ENCODE results near the gene ZBTB38.

The ZBTB38 gene

DNA sequence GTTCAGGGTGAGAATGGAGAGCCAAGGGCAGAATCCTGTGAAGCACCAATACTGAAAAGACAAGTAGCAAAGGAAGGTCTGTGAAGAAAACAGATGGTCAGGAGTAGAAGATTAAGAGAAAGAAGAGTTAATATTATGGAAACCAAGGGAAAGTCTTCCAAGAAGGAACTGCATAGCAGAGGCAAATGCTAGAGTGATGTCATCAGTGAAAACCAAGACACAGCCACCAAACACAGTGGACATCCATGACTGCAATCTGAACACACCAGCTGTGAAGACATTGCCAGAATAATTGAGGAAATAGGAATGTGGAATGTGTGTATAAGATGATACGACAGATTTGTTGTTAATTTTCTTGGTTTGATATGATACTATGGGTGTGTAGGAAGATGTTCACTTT is 26.8 kb upstream of the ZBTB38 start:
- no peak for DNase-seq

DNA sequence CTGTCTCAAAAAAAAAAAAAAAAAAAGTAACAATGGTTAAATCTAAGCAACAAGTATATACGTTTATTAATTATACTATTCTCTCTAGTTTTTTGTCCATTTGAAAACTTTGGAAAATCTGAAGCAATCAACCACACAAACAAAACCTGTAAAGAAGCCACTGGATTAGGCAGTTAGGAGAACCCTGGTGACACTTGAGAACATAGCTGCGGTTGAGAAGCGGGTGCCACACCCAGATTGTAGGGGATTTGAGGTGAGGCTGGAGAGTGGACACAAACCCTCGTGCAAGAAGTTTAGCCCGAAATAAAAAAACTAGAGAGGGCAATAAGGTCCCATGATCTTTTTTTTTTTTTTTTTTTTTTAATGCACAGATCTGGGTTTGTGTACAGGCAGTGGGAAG is 25.9 kb upstream of the ZBTB38 start:
- DNase-seq: no peak

DNA sequence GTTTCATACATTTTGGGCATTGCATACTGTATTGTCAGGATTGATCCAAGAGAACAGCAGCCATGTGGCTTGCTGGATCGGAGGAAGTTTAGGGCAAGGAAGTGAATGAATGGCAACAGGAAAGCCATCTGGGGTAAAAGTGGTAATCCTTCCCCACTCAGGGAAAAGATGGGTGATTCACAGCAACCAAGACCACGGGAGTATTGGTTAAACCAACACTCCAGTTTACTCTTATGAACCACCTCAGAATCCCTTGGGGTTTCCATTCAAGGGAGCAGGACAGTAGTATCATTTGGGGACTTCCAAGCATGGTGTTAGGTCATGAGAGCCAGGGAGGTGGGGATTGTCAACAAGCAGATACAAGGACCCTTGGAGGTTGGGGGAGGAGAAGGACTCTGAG is 25.2 kb upstream of the ZBTB38 start:
- DNase-seq: no peak

DNA sequence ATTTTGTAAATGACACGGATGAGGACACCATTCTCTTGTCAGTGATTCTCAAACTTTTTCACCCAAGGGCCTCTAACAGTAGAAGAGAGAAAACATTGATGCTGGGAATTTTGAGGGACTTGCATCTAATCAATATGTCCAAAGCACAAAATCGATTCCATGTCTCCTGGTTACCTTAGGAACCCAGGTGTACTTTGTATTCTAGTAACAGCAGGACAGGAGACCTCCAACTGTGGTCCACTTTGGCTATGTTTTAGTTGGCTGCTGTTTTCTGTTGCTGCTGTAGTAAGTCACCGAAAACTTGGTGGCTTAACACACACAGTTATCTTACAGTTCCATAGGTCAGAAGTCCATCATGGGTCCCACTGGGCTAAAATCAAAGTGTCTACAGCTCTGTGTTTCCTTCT is 24.4 kb upstream of the ZBTB38 start:
- DNase-seq: no peak

DNA sequence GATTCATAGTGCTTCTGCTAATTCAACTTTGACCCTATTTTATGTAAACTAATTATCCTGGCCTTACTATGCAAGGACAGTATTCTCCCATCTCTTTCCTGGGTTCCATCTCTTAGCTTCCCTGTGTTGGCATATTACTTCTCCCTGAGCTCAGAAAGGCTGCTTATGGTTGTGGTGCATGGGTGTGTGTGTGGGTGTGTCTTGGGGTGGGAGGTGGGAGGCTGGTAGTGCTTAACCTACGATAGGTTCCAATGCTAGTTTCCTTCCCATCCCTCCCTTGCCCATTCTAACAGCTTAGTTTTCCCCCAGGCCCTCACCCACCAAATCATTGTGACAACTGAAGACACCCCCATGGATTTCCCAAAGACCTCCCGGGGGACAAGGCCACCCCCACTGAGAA is 22.8 kb upstream of the ZBTB38 start:
- no peak for DNase-seq

DNA sequence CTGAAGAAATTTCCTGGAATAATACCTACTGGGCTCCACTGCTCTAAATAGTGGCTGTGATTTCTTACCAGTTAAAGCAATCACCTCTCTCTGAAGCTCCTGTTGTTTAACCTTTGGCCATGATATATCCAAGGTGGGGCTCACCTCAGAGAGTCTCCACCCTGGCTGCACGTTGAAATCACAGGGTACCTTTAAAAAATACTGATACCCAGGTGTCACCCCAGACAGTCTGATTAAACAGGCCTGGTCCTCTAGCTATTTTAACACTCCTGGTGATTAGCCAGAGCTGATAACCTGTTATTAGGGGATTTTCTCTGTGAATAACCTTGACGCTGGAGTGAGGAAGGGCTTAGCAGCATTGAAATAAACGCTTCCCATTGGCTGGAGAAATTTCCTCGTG is 22.3 kb upstream of the ZBTB38 start:
- no peak for DNase-seq

DNA sequence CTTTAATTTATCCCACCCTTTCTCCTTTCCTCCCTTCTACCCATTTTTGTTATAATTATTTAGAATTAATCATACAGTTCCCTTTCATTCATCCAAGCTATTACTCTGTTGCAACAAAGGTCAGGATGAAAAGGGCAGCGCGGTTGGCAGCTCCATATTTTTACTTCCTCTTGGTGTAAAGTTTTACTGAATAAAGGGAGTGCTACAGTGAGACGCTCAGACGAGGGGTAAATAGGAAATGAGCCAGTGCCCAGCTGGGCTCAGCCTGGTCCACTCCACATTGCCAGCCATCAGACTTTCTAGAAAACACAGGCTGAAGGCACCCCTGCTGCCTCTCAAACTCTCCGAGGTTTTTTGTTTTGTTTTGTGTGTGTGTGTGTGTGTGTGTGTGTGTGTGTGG is 21.9 kb upstream of the ZBTB38 start:
- no peak for DNase-seq

DNA sequence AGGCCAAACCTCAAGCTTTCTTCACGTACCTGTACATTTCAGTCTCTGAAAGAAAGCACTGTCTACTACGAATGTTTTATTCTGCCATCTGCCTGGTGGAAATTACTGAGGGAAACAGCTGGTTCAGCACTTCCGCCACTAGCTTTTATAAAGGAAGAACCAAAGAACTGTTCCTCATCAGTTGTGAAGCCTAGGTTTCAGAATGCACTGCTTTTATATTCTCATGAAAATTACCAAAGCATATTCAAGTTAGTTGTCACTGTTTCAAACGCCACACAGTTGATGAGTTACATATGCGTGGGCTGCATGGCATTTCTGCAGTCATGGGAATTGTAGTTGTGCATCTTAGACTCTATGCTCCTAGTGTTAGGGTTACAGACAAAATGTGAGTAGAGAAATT is 21.5 kb upstream of the ZBTB38 start:
- no peak for DNase-seq

DNA sequence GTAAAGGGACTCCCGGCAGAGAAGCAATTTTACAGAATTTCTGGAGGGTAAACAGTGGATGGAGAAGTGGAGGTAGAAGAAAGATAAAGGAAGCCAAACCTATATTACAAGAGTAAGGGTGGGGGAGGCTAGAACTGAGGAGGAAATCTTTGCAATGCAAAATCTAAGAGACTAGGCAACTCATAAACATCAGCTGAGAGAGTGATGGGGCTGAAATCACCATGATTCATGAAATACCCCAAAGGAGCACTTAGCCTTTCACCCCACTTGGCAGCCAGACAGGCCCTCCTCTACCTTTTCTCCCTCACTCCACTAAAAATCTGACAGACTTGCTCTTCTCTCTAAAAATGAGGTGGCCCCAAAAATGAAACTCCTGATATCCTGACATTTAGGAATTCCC is 19.5 kb upstream of the ZBTB38 start:
- no peak for DNase-seq

DNA sequence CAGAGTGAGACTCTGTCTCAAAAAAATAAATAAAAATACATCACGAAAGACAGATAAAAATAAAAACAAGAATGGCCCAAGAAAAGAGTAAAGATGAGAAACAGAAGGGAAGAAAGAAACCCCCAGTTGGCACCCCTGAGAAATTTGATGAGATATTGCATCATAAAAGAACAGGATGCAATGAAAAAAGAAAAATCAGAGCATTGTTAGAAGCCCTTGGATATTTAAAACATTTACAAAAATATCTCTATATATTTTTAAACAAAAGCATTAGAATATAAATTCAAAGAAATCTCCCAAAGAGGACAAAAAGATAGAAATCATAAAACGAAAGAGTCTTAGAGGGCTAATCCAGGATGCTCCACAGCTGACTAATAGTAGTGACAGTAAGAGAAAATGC is 18.6 kb upstream of the ZBTB38 start:
- no peak for DNase-seq

DNA sequence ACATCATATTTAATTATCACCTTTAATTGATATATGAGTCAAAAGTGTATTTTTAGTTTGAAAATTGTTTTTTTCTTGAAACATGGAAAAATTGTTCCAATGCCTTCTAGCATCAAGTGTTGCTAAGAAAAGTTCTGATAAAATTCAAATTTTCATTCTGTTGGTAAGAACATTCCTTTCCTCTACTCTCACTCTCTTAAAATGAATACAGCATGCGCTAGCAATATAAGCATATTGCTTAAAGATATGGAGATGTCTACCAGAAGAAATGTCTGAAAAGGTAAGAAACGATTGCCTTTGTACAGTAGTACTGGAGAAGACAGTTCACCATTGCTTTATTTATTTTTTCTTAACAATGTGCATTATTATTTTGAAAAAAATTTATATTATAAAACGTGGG is 17.6 kb upstream of the ZBTB38 start:
- no peak for DNase-seq

DNA sequence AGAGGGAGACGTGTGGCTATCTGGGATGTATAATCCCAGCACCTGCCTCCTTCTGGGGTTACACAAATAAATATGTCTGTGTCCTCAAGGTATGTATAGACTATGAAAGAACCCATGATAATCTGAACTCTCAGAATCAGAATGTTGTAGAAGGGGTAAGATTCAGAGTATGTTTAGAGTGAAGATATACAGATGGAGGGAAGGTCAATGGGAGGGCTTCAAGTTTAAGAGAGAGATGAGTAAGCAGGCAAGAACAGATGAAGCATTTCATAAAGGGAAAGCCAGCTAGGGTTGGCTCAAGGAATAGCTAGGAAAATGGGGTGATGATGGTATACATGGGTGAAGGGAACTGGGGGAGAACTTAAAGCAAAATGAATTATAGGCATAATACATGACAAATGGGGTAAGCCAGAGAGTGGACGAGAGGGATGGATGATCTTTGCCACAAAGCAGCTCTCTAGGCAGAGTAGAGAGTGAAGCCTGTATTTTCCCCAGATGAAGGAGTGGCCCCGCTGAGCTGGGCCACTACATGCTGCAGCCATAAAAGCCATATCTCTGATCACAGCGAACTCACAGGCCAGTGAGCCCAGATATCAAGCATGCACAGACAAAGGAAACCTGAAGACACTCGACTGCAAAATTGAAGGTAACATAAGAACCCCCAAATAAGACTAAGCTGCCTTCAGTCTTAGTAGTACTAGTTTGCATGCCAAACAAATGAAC is 15.9 kb upstream of the ZBTB38 start:
- DNase-seq: no peak

DNA sequence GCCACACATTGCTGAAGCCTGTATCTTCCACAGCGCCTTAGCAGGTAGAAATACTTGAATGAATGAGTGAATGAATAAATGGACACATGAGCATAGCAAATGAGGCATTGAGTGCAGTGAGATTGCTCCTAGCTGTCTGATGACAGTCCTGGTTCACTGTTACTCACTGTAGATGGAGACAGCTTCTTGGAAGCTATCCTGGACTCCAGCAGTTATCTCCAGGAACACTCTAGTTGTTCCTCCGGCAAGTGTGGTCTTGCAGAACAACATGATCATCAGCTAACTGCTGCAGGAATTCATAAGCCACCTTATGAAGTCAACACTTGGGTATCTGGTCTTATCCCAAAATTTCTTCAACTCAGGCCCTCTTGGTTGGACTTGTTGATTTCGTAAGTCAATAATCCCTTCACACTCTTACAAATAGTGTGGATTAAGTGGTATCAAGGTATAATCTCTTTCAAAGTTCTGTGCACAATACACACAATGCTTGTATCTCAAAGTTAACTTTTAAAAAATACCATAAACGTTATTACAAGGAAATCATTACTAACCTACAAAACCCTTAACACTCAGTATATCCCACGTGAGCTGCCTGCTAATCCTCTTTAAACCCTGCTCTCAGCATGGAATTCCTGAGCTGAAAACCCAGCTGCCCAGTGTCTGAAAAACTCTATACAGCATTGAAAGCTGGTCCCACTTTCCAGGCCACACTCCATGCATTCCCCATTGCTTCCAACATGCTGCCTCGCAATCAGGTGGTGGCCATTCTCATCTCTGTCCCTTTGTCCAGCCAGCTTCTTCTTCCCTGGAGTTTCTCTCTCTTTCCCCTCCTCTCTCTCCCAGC is 14.4 kb upstream of the ZBTB38 start:
- DNase-seq: no peak

DNA sequence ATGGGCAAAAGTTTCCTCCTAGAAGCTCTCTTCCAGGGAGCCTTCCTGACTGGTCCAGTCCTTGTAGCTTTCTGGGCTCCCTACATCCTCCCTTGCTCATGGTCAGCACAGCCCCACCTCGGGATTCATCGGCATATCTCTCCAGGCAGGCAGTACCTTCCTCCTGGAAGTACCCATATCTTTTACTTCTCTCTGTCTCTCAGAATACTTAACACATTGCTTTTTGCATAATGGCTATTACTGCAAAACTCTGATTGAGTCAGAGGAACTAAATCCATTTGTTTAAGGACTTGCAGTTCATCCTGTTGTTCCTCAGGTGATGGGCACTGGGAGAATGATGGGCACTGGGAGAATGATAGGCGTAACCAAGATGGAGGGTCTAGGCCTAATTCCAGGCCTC is 13.8 kb upstream of the ZBTB38 start:
- no peak for DNase-seq

DNA sequence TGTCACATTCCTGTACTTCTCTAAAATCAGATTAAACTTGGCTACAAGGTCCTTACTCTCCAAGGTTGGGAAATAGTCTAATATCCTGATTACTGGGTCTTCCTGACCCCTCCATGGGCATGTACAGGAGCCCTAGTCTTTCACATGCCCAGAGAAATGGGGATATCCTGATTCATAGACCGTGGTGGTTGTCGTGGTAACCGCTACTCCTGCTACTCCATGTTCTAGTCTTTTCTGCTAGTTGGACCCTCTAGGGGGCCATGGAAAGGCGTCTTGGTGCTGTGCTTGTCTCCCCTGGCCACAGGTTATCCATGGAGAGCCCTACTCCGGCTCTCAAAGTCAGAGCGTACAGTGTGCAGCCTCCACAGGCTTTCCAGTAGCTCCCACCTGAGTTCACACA is 13.1 kb upstream of the ZBTB38 start:
- no peak for DNase-seq

DNA sequence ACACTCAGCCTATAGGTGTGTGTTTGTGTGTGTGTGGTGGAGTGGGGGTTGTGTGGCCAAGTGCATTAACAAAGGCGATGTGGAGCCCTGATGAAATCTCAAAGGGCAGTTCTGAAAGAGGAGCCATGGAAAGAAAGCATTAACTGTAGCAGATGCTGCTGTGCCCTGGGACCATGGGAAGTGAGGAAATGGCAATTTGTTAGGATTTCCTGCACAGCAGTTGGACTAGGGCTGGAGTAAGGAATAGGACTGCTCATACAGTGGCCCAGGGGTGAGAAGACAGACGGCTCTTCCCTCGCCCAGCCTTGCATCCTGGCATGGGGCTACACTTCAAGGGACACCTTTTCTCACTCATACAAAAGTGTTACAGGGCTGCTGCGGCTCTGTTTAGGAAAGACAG is 12.3 kb upstream of the ZBTB38 start:
- no peak for DNase-seq

DNA sequence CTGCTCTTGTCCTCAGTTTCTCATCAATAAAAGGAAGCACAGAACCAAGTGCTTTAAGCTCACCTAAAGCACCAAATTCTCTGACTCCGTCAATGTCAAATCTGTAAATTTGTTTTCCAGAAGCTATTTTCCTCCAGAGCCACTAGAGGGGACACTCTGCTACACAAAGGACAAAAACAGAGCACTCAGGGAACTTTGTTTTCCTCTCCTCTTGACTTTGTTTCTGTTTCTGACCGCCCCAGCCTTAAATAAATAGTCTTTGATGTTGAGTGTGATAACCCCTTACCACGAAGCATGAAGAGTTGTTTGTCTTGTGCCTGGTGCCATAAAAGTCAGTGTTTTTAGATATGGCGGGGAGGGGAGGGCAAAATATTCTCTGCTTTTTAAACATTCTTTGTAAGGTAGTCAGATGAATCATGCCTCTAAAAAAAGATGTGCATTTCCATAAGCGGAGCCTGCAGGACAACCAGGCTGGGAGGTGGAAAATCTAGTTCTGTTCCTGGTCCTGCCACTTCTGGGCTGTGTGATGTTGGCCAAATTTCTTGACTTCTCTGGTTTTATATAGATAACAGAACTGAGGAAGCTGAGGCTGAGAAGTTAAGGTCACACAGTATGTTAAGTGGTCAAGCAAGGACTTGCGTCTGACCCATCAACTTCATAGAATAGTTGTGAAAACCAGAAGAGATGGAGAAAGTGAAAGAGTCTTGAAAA is 7.3 kb upstream of the ZBTB38 start:
- DNase-seq: peak; percentile 9

DNA sequence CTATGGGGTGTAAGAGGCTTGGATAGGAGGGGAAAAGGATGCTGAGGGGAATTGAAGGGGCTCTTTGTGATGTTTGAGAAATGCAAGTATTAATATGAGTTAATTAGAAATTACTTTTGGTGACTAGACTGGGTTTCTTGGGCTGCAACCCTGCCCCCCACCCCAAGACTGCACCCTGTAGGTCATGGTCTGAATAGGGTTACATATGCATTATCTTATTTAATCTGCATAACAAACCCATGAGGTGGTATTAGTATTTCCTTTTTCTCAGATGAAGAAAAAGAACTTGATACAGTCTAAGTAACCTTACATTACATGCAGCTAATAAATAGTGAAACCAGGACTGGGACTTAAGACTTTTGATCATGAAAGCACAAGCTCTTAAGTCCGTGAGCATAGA is 5.6 kb upstream of the ZBTB38 start:
- DNase-seq: no peak

DNA sequence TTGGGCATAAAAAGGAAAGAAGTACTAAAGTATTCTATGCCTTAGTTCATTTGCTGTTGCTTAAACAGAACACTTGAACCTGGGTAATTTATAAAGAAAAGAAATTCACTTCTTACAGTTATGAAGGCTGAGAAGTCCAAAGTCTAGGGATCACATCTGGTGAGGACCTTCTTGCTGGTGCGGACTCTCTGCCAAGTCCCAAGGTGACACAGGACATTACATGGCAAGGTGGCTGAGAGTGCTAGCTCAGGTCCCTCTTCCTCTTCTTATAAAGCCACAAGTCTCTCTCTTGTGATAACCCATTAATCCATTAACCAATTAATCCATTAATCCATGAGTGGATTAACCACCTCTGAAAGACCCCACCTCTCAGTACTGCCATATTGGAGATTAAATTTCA is 3.1 kb upstream of the ZBTB38 start:
- DNase-seq: no peak

DNA sequence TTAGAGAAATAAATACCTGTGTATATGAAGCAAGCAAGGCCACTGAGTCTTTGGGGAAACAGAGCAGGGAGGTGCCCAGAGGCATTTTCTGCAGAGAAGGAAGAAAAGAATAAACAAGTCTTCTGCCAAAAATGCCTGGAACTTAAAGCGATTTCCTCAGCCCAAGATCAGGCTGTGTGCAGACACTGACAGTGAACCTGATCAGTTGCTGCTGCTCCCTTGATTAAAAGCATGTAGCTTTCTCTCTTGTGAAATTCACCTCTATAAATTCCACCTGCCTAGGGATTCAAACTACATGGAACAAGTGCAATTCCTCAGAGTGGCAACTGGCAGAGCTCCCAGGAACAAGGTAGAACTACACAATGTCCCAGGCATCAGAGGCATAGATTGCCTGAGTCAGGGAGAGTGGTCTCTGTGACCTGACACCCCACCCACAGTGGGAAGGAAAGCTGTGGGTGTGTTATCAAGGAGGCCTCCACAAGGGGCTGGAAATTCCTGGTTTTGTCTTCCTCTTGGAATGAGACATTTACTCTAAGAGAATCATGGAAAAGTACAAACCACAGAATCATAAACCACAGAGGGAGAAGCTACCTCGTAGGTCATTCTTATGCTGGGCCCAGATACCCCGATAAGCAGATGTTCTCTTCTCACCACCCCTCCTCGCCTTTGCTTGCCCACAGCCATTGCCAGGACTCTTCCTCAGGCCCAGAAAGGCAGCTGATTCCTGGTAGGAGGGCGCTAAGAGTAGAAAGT is 1.8 kb upstream of the ZBTB38 start:
- no peak for DNase-seq

DNA sequence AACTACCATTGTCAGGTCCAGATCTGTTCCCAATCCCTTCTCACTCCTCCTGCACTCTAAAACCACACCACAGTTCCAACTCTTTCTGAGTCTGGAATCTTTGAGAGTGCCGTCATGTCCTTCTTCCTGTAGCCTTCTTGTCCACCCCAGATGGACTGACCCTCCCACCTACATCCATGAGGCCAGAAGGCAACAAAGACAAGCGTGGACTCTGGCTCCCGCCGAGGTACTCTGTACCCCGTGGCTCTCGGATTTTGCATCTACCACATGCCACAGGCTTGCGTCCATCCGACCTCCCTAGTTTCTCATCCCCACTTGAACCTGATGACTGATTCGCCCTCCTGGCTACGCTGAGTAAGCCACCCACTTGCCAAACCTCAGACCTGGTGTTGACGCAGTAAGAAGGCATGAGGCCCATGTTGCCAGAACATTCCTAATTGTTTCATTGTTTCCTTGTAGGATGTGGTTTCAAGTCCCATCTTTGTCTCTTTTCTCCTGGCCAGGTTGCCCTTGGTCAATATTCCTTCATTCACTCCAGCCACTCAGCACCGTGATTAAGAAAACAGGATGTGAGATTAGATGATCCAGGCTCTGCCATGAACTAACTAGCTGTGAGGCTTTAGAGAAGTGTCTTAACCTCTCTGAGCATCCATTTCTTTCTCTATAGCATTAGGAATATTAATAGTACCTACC is 1.1 kb upstream of the ZBTB38 start:
- no peak for DNase-seq

DNA sequence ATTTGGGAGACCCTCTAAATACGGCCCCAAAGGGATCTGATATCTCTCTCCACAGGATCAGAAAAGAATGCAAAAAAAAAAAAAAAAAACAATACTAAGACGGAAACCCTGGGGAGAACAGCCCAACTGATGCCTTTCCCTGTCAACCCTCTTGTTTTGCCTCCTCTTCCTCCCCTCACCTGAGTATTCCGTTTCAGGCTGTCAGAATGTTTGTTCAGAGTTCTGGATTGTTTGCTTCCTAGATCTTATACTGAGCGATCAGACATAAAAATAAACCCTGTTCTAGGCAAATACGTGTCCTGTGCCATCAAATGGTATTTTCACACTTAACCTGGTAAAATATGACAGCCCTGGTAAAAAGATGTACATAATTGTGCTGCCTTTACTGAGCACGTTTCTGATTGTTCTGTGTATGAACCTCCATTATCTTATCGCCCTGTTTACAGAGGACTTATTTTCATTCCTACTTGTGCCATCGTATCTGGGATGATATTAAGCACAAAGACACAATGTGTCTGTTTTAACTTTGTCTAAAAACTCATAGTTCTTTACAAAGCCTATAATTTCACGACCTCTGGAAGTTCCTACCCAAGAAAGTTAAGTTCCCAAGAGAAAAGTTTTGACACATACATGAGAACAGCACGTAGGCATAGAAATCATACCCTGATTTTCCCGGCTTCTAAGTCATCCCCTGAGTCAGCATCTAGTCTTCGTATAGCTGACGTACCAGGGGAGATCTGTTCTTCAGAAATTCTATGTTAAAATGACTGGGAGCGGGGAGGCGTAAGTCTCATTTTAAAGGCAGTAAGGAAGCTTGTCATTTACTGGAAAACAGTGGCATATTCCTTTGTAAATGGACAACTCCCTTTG is 856 bp downstream of the ZBTB38 start:
- no peak for DNase-seq

Data from NCI-H446 treated with DMSO at 0.1 percent for 48 hours (cell line).